ENCODE measurements around the gene MACROD1.

DNA sequence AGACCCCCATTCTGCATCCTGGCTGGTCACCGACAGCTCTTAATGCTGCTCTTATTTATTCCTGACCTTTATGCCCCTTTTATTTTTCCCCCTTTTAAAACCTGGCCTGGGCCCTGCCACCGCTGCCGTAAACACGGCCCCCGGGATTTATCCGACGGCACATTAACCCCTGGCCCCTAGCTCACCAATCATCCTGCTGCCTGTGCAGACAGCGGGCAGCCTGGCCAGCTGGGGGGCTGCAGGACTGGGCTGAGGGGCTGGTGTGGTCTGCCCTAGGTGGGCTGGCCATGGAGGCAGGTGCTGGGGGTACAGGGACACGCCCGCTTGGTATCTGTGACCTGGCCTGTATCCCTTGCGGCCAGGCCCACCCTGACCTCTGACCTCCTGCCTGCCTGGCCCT is 151.6 kb downstream of the MACROD1 start:
- TF ChIP-seq POLR2A (IDR thresholded peaks at IDR 0.05; ENCODE audit: low read depth) (no peak), EP300 (IDR thresholded peaks at IDR 0.05) (no peak)
- TF ChIP-seq, protein P1, sequence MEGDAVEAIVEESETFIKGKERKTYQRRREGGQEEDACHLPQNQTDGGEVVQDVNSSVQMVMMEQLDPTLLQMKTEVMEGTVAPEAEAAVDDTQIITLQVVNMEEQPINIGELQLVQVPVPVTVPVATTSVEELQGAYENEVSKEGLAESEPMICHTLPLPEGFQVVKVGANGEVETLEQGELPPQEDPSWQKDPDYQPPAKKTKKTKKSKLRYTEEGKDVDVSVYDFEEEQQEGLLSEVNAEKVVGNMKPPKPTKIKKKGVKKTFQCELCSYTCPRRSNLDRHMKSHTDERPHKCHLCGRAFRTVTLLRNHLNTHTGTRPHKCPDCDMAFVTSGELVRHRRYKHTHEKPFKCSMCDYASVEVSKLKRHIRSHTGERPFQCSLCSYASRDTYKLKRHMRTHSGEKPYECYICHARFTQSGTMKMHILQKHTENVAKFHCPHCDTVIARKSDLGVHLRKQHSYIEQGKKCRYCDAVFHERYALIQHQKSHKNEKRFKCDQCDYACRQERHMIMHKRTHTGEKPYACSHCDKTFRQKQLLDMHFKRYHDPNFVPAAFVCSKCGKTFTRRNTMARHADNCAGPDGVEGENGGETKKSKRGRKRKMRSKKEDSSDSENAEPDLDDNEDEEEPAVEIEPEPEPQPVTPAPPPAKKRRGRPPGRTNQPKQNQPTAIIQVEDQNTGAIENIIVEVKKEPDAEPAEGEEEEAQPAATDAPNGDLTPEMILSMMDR (IDR thresholded peaks at IDR 0.05): no peak

Data from esophagus muscularis mucosa (tissue), 4 donors.